Measurements from ENCODE around the gene ATP1B3. TPM values are rescaled to one million over a fixed set of nuclear protein-coding genes. Genes with fewer than 3 reads are reported as not detected.

The ATP1B3 gene
- polyA plus RNA-seq, 1 of the 3 experiments (the other 2 are of a cell fraction): 86.3 TPM

- Histone ChIP-seq H3K9ac (no peak overlapping the region), H3K9me3 (no peaks in the 10 kb centered on the region), H3K4me2 (no peak overlapping the region), H3K9me2 (no peaks in the 10 kb centered on the region), H3K36me3 (replicated peaks in 1 of 2; ENCODE audit: control insufficient read depth in 1 of 2, insufficient read depth in 2 of 2, low read length in 1 of 2) (no peaks in the 10 kb centered on the region), H4K20me1 (ENCODE audit: insufficient read depth) (no peaks in the 10 kb centered on the region), H3F3A (replicated peaks; ENCODE audit: insufficient read depth) (no peaks in the 10 kb centered on the region), H3K27me3 (ENCODE audit: insufficient read depth) (no peaks in the 10 kb centered on the region), H3K79me2 (ENCODE audit: insufficient read depth) (no peaks in the 10 kb centered on the region), H2AFZ (ENCODE audit: low read depth) (no peak overlapping the region), H3K27ac (ENCODE audit: low read depth in 2 of 2, low read length in 1 of 2) (no peak overlapping the region), H3K4me3 (ENCODE audit: low read depth in 2 of 2, low read length in 1 of 2) (no peak overlapping the region), H3K4me1 (ENCODE audit: control insufficient read depth in 1 of 2, insufficient read depth in 2 of 2, low read depth in 1 of 2, low read length in 1 of 2) (peaks cover 0 to 3% of the 10 kb centered on the region in 2 experiments; a peak in 2 of 4 replicates)
- DNase-seq: no peak
- 56% methylated on average over 1 of the region's 1 CpG for WGBS (ENCODE audit: low lambda C conversion rate)
- POLR2A ChIA-PET: no interaction called here
- CTCF ChIA-PET: no interaction called here
- TF ChIP-seq TCF12 (IDR thresholded peaks at IDR 0.05): no peak
- no peak for TF ChIP-seq GATA2 (CRISPR knock-in tag; IDR thresholded peaks at IDR 0.05)
- TF ChIP-seq FOXJ3 (CRISPR knock-in tag; IDR thresholded peaks at IDR 0.05): no peak
- TF ChIP-seq RFX5 (IDR thresholded peaks at IDR 0.05; ENCODE audit: low read length): no peak
- TF ChIP-seq POLR2AphosphoS5 (IDR thresholded peaks at IDR 0.05; ENCODE audit: low read depth, low read length): no peak
- TF ChIP-seq GABPA (IDR thresholded peaks at IDR 0.05; ENCODE audit: low read depth): no peak
- no peak for TF ChIP-seq FOXM1 (IDR thresholded peaks at IDR 0.05; ENCODE audit: low read depth)
- no peak for TF ChIP-seq EZH2phosphoT487 (IDR thresholded peaks at IDR 0.05; ENCODE audit: borderline replicate concordance, low read depth)
- no peak for TF ChIP-seq REST (IDR thresholded peaks at IDR 0.05; ENCODE audit: low read depth, low read length)
- TF ChIP-seq, protein P1, sequence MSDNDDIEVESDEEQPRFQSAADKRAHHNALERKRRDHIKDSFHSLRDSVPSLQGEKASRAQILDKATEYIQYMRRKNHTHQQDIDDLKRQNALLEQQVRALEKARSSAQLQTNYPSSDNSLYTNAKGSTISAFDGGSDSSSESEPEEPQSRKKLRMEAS (IDR thresholded peaks at IDR 0.05; ENCODE audit: low read depth): no peak
Observed at GRCh38 chr3:141863491-141863890, 13.0 kb upstream of the ATP1B3 start.

- H3K27ac ChIP-seq (ENCODE audit: low read depth in 2 of 2, low read length in 1 of 2): no peak overlapping the region
- no peaks in the 10 kb centered on the region for H3K79me2 ChIP-seq (ENCODE audit: insufficient read depth)
- no peak overlapping the region for H3K4me3 ChIP-seq (ENCODE audit: low read depth in 2 of 2, low read length in 1 of 2)
- CTCF ChIA-PET: interaction anchor here (0.6 kb wide), 1 partner anchor 27 kb away, joined by 3 read pairs; no protein-coding TSS in a partner anchor
- no peaks in the 10 kb centered on the region for H3K9me2 ChIP-seq
- no peaks in the 10 kb centered on the region for H4K20me1 ChIP-seq (ENCODE audit: insufficient read depth)
- H3K4me2 ChIP-seq: no peak overlapping the region
- no peak overlapping the region for H3K9ac ChIP-seq
- TF ChIP-seq, protein P1 (IDR thresholded peaks at IDR 0.05; ENCODE audit: low read depth): no peak
- TF ChIP-seq MXI1 (IDR thresholded peaks at IDR 0.05; ENCODE audit: low read depth, low read length): no peak
- TF ChIP-seq CTCF (IDR thresholded peaks at IDR 0.05): no peak
- TF ChIP-seq FOSL2 (IDR thresholded peaks at IDR 0.05; ENCODE audit: borderline replicate concordance, low read depth): no peak
- no peak for TF ChIP-seq FOXM1 (IDR thresholded peaks at IDR 0.05; ENCODE audit: low read depth)
- no peaks in the 10 kb centered on the region for H3K27me3 ChIP-seq (ENCODE audit: insufficient read depth)
- 70% methylated on average over 4 of the region's 4 CpGs for WGBS (ENCODE audit: low lambda C conversion rate)
- DNase-seq: no peak
- no peaks in the 10 kb centered on the region for H3K9me3 ChIP-seq
- no peak overlapping the region for H2AFZ ChIP-seq (ENCODE audit: low read depth)
- H3F3A ChIP-seq (replicated peaks; ENCODE audit: insufficient read depth): no peaks in the 10 kb centered on the region
- peaks cover 0 to 3% of the 10 kb centered on the region in 2 experiments; a peak in 2 of 4 replicates for H3K4me1 ChIP-seq (ENCODE audit: control insufficient read depth in 1 of 2, insufficient read depth in 2 of 2, low read depth in 1 of 2, low read length in 1 of 2)
- POLR2A ChIA-PET: no interaction called here
- no peaks in the 10 kb centered on the region for H3K36me3 ChIP-seq (replicated peaks in 1 of 2; ENCODE audit: control insufficient read depth in 1 of 2, insufficient read depth in 2 of 2, low read length in 1 of 2)
Observed at GRCh38 chr3:141864281-141864970, 12.0 kb upstream of the ATP1B3 start.

Data from SK-N-SH (cell line).